T-helper 9 cell (primary cell): ENCODE results near the gene HELZ2.
"Not testable (repeated sequence)": the region's sequence is repeated elsewhere in the genome, so short reads cannot be mapped to it uniquely, and the experiment has no call there.

Experiments
- DNase-seq: peaks from one replicate; pipeline ENCODE4 v3.0.0-alpha.2; 2020

The HELZ2 gene

DNA sequence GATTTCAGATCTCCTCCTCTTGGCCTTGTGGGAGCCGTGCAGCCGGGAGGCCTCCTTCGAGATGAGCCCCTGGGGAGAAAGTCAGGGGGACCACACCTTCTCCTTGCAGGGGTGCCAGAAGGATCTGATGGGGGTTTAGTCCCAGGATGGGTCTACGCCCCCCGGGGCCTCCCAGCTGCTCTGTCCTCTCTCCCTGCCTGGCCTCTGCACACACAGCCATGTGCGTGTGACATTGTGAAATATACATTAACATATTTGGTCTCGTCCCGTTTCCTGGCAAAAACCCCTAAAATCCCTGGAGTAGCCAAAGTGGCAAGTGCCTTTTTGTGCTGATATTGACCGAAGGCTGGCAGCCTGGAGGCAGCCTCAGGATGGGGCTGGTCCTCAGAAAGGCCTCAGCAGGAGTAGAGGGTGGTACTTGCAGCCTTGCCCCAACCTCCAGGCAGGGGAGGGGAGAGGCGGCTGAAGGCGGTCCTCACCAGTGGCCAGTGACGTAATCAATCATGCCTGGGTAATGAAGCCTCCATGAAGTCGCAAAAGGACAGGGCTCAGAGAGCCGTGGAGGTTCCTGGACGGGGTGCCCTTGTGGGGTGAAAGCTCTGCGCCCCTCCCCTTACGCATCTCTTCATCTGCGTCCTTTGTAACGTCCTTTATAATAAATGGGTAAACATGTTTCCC, 5.1 kb upstream of the HELZ2 start:
- DNase-seq: no peak

DNA sequence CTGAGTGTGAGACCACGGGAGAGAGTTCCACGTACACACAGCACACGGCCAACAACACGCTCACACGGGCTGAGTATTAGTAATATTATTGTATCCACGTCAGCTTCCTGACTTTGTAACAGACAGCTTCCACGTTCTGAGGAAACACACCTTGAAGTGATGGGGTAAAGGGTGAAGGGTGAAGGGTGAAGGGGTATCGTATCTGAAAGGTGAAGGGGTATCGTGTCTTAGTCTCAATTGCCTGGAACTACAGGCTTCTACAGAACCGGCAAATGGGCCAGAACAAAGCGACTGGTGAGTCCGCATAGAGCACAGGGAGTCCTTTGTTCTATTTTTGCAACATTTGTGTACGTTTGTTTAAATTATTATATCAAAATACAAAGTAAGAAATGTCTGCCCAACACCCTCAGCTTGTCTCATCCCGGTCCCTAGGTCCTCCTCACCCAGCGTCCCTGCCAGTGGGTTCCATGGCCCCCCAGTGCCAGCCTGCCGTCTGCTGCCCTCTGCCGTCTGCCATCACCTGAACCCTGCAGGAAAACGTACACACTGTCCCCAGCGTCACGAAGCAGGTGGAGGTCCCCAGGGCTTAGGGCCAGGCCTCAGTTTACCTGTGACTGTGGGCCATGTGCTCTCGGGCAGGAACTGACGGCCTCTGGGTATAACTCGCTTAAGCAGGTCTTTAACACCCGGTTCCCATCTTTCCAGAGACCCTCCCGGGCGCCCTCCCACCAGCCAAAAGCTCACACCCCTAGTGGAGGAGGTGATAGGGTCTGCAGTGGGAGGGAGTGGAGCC, 4.4 kb upstream of the HELZ2 start:
- DNase-seq: no peak

DNA sequence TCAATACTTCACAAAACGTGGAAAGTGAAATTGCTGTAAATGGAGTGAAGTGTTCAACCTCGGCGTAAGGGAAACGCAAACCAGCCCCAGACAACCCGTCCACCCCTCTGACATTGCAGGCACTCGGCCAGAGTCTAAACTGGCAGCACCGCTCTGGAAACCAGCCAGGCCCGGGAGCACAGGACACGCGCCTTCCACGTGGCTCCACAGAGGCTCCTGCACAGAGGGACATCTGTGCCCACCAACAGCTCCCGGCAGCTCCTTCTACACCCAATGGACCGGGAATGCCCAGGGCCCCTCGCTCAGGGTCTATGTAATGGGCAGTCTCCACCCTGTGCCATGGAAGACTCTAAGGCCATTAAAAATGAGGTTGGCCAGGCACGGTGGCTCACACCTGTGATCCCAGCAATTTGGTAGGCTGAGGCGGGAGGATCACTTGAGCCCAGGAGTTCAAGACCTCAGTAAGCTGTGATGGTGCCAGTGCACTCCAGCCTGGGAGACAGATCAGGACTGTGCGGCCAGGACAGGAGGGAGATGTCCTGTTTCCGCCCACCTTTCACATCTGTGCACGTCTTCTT, 3.4 kb upstream of the HELZ2 start:
- DNase-seq: no peak

GRCh38 chr20:63576311-63576710, 2.3 kb upstream of the HELZ2 start:
- no peak for DNase-seq

GRCh38 chr20:63574829-63575743, 1.0 kb upstream of the HELZ2 start:
- DNase-seq: no peak

DNA sequence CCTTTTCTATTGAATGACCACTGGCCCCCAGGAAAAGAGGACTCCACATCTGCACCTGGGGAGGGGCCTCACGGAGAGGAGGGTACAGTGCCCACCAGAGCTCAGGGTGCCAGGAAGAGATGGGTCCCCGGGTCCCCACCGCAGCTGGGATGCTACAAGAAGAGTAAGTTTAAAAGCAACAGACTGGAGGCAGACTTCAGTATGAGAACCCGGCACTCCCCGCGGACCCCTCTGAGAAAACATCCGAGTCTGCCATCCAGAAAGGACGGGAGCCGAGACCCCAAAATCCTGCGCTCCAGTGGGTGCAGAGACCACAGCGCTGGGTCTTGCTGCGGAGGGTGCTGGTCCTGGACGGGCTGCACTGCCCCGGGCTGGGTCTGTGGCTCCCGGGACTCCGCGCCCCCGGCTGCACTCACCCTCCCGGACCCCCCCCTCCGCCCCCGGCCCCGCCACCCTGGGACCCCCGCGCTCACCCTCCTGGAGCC, 350 bp downstream of the HELZ2 start:
- DNase-seq: no peak

- DNase-seq: no peak
These were observed 1.0 kb downstream of the HELZ2 start for GRCh38 chr20:63572788-63573646.

DNA sequence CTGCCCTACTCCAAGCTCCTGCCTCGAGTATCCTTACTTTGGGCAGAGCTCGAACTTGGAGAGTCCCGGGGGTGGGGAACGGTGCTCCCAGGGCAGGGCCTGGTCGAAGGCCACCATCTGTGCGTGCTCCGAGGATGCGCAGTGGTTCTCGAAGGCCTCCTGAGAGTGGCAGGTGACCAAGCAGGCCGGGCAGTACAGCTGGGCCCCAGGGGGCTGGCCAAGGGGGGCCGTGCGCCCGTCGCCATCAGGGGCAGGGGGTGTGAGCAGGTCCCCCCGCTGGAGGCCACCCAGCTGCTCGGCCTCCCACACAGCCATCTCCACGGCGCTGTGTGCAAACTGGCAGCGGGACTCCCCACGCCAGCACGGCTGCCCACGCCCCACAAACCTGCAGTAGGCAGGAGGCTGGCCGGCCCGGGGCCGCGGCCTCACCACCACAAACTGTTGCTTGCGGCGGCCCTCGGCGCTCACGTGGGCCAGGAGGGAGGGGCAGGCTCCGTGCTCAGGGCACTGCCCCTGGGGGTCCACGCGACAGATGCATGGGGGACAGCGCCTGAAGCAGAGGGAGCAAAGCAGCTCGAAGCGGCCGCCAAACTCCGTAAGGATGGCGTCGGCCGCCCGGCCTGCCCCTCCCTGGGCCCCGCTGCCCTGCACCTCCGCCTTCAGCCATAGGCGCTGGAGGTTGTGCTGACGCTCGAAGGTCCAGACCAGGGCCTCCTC, 1.8 kb downstream of the HELZ2 start:
- no peak for DNase-seq

- not testable (repeated sequence) for DNase-seq
These were observed 3.0 kb downstream of the HELZ2 start for GRCh38 chr20:63571087-63571478.

DNA sequence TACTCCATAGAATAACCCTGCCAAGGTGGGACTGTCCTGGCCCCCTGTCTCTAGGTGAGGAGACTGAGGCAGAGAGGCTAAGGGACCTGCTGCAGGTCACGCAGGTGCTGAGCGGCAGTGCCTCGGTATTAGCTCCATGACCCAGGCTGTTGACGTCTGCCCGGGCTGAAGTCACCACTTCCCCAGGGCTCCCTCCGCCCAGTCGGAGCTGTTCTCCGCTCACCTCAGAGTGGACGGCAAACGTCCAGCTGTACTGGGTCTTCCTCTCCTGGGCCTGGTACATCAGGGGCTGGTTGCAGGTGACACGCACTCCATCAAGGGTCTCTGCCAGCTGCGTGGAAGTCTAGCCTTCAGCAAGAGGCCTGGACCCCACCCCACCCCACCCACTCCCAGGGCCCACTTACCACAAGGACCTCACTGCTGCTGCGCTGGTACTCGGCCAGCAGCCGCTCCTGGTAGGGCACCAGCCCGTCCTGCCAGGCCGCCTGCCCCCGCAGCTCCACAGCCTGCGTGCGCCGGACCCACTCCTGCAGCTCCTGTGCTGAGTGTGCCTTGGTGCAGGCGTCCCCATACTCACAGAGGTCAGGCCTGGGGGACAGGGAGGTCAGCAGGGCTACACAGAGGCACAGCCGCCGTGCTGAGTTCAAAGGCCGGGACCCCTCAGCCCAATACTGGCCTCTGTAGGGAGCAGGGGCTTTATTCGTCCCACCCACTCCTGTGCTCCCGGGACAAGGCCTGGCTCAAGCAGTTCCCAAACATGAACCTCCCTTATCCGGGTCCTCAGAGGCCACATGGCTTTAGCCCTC, 3.6 kb downstream of the HELZ2 start:
- no peak for DNase-seq

GRCh38 chr20:63568986-63569949, 4.8 kb downstream of the HELZ2 start:
- no peak for DNase-seq

- DNase-seq: no peak
These were observed 5.7 kb downstream of the HELZ2 start for GRCh38 chr20:63568170-63568981.

DNA sequence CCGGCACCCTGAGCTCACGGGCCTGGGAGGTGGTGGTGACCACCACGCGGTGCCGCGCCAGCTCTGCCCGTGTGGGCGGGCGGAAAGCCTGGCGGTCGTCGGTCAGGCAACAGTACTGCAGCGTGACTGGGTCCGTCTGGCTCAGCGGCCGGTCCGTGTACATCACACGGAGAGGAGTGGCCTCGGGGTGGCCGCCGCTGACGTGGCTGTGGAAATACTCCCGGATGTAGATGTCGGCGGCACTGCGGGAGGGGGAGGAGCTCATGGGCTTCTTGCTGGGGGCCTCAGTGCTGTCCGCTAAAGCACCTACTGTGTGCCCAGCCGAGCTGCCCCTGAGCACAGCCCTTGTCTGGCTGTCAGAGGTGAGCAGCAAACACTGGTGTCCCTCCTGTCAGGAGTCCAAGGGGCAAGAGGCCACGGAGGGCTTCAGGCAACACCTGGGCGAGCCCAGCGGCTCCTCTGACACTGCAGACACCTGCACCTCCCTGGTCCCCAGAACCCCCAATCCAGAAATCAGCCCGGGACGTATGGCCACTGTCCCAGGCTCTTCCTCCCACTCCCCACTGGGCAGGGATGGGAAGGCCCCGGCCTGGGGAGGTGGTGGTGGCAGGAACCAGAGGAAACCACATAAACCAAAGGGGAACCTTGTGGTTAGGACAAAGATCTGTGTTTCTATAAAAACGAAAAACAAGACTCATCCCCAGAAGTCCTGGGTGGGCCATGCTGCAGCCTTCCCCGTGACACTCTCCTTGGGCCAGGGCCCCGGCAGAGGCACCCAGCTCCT, 6.5 kb downstream of the HELZ2 start:
- peak; percentile 32 for DNase-seq

GRCh38 chr20:63567136-63567385, 7.0 kb downstream of the HELZ2 start:
- DNase-seq: no peak

DNA sequence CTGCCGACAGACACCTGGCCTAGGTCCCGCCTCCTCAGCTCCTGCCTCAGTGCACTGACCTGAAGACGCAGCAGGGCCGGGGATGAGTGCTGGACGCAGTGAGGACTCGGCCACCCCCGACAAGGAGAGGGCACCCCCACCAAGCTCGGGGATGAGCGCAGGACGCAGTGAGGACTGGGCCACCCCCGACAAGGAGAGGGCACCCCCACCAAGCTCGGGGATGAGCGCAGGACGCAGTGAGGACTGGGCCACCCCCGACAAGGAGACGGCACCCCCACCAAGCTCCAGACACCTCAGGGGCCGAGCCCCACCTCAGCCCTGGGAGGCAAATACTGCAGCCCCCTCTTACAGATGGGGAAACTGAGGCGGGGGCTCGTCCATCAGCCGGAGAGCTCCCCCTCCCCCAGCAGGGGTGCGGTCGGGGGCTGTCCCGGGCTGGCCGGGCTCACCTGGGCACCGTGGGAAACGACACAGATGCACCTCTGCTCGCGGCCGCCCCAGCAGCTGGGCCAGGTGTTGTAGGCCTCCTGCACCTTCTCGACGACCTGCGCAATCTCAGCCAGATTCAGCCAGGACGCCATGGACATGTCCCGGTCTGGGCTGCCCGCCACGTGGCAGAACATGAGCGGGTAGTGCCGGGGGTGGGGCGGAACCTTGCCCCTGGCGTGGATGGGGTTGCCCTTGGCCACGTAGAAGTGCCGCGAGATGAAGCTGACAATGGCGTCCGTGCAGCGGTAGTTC, 7.5 kb downstream of the HELZ2 start:
- no peak for DNase-seq

GRCh38 chr20:63565699-63566335, 8.2 kb downstream of the HELZ2 start:
- no peak for DNase-seq
